ENCODE measurements around the gene APEH. TPM values are rescaled to one million over a fixed set of nuclear protein-coding genes. Genes with fewer than 3 reads are reported as not detected.

The APEH gene
- total and polyA plus RNA-seq, 2 of the 4 experiments (the other 2 are of a cell fraction) = 89.2 to 142 TPM

GRCh38 chr3:49670940-49671290 is 3.2 kb upstream of the APEH start:
- no peak for TF ChIP-seq RFX5 (IDR thresholded peaks at IDR 0.05; ENCODE audit: low read depth, low read length)
- H2BK120ac ChIP-seq (ENCODE audit: low read depth, low read length) = no peak overlapping the region
- no peak overlapping the region for H2BK20ac ChIP-seq (ENCODE audit: low read depth, low read length)
- ChIA-PET POLR2A (ENCODE audit: unreplicated experiment) (no interaction called here), CTCF (interaction anchor here (0.8 to 1.8 kb wide), 3 partner anchors 125 to 134 kb away, joined by 3 to 23 read pairs (median 3); no protein-coding TSS in a partner anchor)
- H3K18ac ChIP-seq (ENCODE audit: low read depth, low read length) = no peak overlapping the region
- no peak overlapping the region for H3K4ac ChIP-seq (ENCODE audit: low read depth, low read length)
- peaks cover 3% of the 10 kb centered on the region; the same call in 1 of the 2 replicates for H3K36me3 ChIP-seq (ENCODE audit: control insufficient read depth, insufficient read depth, low read length)
- intact Hi-C loops (cut with micrococcal nuclease) = loop anchor here (1.0 to 5.0 kb wide), 3 partner anchors 105 to 259 kb away; partner anchors contain the start of genes RHOA and TCTA
- peaks cover 10% of the 10 kb centered on the region; the same call in 1 of the 2 replicates for H4K20me1 ChIP-seq (ENCODE audit: insufficient read depth, low read length)
- BruUV-seq (replicated peaks) = no TSS peak
- DNase-seq (no peak), ATAC-seq (ENCODE audit: low read depth) (no peak)
- H3K14ac ChIP-seq (replicated peaks; ENCODE audit: low read depth, low read length) = no peak overlapping the region
- 0 out of 2 replicates have a peak, but pooled peaks cover 2% of the 10 kb centered on the region for H3K27me3 ChIP-seq (ENCODE audit: control insufficient read depth, insufficient read depth, low read length)
- no peak overlapping the region for H4K5ac ChIP-seq (ENCODE audit: low read depth, low read length)
- H3K4me3 ChIP-seq (ENCODE audit: insufficient read depth, low read depth, low read length) = no peak overlapping the region
- H3K9me1 ChIP-seq (ENCODE audit: insufficient read depth, low read length) = peaks cover 17% of the 10 kb centered on the region
- H3K4me1 ChIP-seq (ENCODE audit: control insufficient read depth, insufficient read depth, low read length) = peaks cover 12% of the 10 kb centered on the region
- no peak overlapping the region for H2BK15ac ChIP-seq (ENCODE audit: low read depth, low read length)
- H3K27ac ChIP-seq (ENCODE audit: insufficient read depth, low read length) = no peak overlapping the region
- H2AK9ac ChIP-seq (replicated peaks; ENCODE audit: low read depth, low read length, poor library complexity) = no peak overlapping the region
- H3K23ac ChIP-seq (ENCODE audit: low read depth, low read length) = no peak overlapping the region
- H3K4me2 ChIP-seq (ENCODE audit: low read depth, low read length) = no peak overlapping the region
- dilution Hi-C loops (cut with HindIII; ENCODE audit: low sequenced_read_pairs, unreplicated experiment) = no loop called here
- H3K9me3 ChIP-seq (ENCODE audit: control insufficient read depth, insufficient read depth, low read length) = no peaks in the 10 kb centered on the region
- no peak overlapping the region for H3K56ac ChIP-seq (ENCODE audit: extremely low read depth, insufficient read depth, low read length)
- no peak overlapping the region for H2AK5ac ChIP-seq (ENCODE audit: low read depth, low read length)
- WGBS, 2 experiments (ENCODE audit: extremely low coverage in 2 of 2, insufficient read length in 1 of 2) = 80% methylated on average over 1 of the region's 6 CpGs; no CpG with 5 or more reads in 1 of the 2 experiments
- no peak overlapping the region for H3K9ac ChIP-seq (ENCODE audit: low read depth, low read length)
- H2AFZ ChIP-seq (replicated peaks; ENCODE audit: low read length, poor library complexity) = no peak overlapping the region
- no peak overlapping the region for H2BK5ac ChIP-seq (ENCODE audit: low read depth, low read length, poor library complexity, severe bottlenecking)
- H4K8ac ChIP-seq (ENCODE audit: low read depth in 2 of 2, low read length in 2 of 2) = no peak overlapping the region
- H3K79me1 ChIP-seq (ENCODE audit: low read depth in 1 of 2, low read length in 2 of 2) = peaks cover 19 to 24% of the 10 kb centered on the region in 2 experiments
- no peak overlapping the region for H4K91ac ChIP-seq (ENCODE audit: insufficient read depth, low read depth, low read length)
- in situ Hi-C loops (cut with MboI; ENCODE audit: low sequenced_read_pairs) = no loop called here
